A549 (cell line): ENCODE measurements around the gene LMOD1.

Source experiments
- CHD2 ChIP-seq: fragments of 150-350 bp; IDR thresholded peaks from 2 replicates; pipeline ENCODE4 v1.6.1; 2014; ENCODE audit warnings: low read length; ENCODE audit not compliant: partially characterized antibody
- CTCF ChIP-seq: fragments of >200 bp; sonication (Bioruptor Twin); formaldehyde crosslinking; IDR thresholded peaks from 3 replicates; pipeline ENCODE4 v1.5.1; 2016
- KDM5A ChIP-seq: fragments of 200-600 bp; sonication (generic); IDR thresholded peaks from 2 replicates; pipeline ENCODE4 v1.6.1; 2016; ENCODE audit warnings: antibody characterized with exemption, mild to moderate bottlenecking
- NFE2L2 ChIP-seq: fragments of 150-350 bp; conservative IDR thresholded peaks from 2 replicates; pipeline ENCODE4 v1.6.1; 2014; ENCODE audit warnings: low read length
- SMC3 ChIP-seq: fragments of >200 bp; sonication (Bioruptor Twin); formaldehyde crosslinking; IDR thresholded peaks from 3 replicates; pipeline ENCODE4 v1.6.1; 2018; ENCODE audit warnings: inconsistent platforms
- ZC3H11A ChIP-seq: fragments of 450-650 bp; IDR thresholded peaks from 2 replicates; pipeline ENCODE4 v1.6.1; 2014; ENCODE audit warnings: antibody characterized with exemption, mild to moderate bottlenecking
- TF ChIP-seq, protein P1 (sequence below): fragments of 200-600 bp; sonication (generic); IDR thresholded peaks from 2 replicates; pipeline ENCODE4 v1.6.1; 2016; ENCODE audit warnings: antibody characterized with exemption, mild to moderate bottlenecking, moderate library complexity
- TF ChIP-seq, protein P2 (sequence below): IDR thresholded peaks from 2 replicates; pipeline ENCODE4 v1.6.1; 2012

DNA sequence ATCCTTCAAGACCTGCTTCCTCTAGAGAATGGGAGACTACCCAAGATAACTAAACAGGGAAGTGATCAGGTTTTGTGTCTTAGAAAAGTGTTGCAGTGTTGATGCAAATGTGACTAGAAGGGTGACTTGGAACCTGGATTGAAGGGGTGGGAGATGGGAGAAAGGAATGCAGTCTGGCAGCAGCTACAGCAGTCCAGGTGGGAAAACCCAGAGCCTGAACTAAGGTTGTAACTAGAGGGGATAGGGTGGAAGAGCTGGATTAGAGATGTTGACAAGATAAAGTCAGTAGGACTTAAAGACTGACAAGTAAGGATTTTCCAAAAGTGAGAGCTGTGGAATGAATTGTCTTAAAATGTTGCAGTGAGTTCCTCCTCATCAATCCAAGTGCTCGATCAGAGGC, 64.7 kb downstream of the LMOD1 start:
- TF ChIP-seq, protein P1, sequence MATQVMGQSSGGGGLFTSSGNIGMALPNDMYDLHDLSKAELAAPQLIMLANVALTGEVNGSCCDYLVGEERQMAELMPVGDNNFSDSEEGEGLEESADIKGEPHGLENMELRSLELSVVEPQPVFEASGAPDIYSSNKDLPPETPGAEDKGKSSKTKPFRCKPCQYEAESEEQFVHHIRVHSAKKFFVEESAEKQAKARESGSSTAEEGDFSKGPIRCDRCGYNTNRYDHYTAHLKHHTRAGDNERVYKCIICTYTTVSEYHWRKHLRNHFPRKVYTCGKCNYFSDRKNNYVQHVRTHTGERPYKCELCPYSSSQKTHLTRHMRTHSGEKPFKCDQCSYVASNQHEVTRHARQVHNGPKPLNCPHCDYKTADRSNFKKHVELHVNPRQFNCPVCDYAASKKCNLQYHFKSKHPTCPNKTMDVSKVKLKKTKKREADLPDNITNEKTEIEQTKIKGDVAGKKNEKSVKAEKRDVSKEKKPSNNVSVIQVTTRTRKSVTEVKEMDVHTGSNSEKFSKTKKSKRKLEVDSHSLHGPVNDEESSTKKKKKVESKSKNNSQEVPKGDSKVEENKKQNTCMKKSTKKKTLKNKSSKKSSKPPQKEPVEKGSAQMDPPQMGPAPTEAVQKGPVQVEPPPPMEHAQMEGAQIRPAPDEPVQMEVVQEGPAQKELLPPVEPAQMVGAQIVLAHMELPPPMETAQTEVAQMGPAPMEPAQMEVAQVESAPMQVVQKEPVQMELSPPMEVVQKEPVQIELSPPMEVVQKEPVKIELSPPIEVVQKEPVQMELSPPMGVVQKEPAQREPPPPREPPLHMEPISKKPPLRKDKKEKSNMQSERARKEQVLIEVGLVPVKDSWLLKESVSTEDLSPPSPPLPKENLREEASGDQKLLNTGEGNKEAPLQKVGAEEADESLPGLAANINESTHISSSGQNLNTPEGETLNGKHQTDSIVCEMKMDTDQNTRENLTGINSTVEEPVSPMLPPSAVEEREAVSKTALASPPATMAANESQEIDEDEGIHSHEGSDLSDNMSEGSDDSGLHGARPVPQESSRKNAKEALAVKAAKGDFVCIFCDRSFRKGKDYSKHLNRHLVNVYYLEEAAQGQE: no peak
- no peak for TF ChIP-seq CTCF
- TF ChIP-seq NFE2L2: no peak
- TF ChIP-seq KDM5A: no peak
- TF ChIP-seq CHD2: no peak
- TF ChIP-seq SMC3: no peak
- no peak for TF ChIP-seq ZC3H11A
- TF ChIP-seq, protein P2, sequence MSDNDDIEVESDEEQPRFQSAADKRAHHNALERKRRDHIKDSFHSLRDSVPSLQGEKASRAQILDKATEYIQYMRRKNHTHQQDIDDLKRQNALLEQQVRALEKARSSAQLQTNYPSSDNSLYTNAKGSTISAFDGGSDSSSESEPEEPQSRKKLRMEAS: no peak
